Neural progenitor cell (in vitro differentiated cells): Measurements from ENCODE around the gene FAT4. TPM values are rescaled to one million over a fixed set of nuclear protein-coding genes. Genes with fewer than 3 reads are reported as not detected.

Experiments used
- DNase-seq: peaks from one replicate; pipeline ENCODE4 v3.0.0-alpha.2; 2016; ENCODE audit warnings: low spot score
- H2AFZ ChIP-seq: fragments of 200-600 bp; sonication (generic); replicated peaks from 2 replicates; pipeline ENCODE4 v1.6.1; 2016; ENCODE audit warnings: antibody characterized with exemption
- H3F3A ChIP-seq: fragments of 200-600 bp; sonication (generic); 2 replicates; pipeline ENCODE4 v1.6.1; 2016; ENCODE audit warnings: antibody characterized with exemption, low read depth
- H3K27ac ChIP-seq: fragments of 200-600 bp; sonication (generic); 2 replicates; pipeline ENCODE4 v1.5.1; 2016; ENCODE audit warnings: mild to moderate bottlenecking
- H3K27me3 ChIP-seq: fragments of 200-600 bp; sonication (generic); 2 replicates; pipeline ENCODE4 v1.6.1; 2016; ENCODE audit warnings: mild to moderate bottlenecking, moderate library complexity
- H3K36me3 ChIP-seq: fragments of 200-600 bp; sonication (generic); 2 replicates; pipeline ENCODE4 v1.5.1; 2016
- H3K4me1 ChIP-seq: fragments of 200-600 bp; sonication (generic); 2 replicates; pipeline ENCODE4 v1.6.1; 2016; ENCODE audit warnings: mixed run types
- H3K4me2 ChIP-seq: fragments of 200-600 bp; sonication (generic); 2 replicates; pipeline ENCODE4 v1.6.1; 2016
- H3K4me3 ChIP-seq: fragments of 200-600 bp; sonication (generic); 2 replicates; pipeline ENCODE4 v1.5.1; 2016
- H3K79me2 ChIP-seq: fragments of 200-600 bp; sonication (generic); 2 replicates; pipeline ENCODE4 v1.6.1; 2016; ENCODE audit warnings: low read depth
- H3K9ac ChIP-seq: fragments of 200-600 bp; sonication (generic); 2 replicates; pipeline ENCODE4 v1.6.1; 2016
- H3K9me3 ChIP-seq: fragments of 200-600 bp; sonication (generic); 2 replicates; pipeline ENCODE4 v1.5.1; 2016; ENCODE audit warnings: low read depth
- H4K20me1 ChIP-seq: fragments of 200-600 bp; sonication (generic); 2 replicates; pipeline ENCODE4 v1.6.1; 2016; ENCODE audit warnings: low read depth
- H3K27ac Mint-ChIP-seq: 3 replicates; pipeline ENCODE4 v1.8.0; 2021; ENCODE audit warnings: mixed read lengths
- H3K27me3 Mint-ChIP-seq: 2 replicates; pipeline ENCODE4 v1.8.0; 2022; ENCODE audit warnings: low read depth, mild to moderate bottlenecking, inconsistent platforms, moderate library complexity, mixed read lengths; ENCODE audit not compliant: insufficient read depth
- H3K36me3 Mint-ChIP-seq: 3 replicates; pipeline ENCODE4 v1.8.0; 2021; ENCODE audit warnings: mixed read lengths
- H3K4me1 Mint-ChIP-seq: 3 replicates; pipeline ENCODE4 v1.8.0; 2021; ENCODE audit warnings: mixed read lengths
- H3K4me3 Mint-ChIP-seq: 3 replicates; pipeline ENCODE4 v1.8.0; 2021; ENCODE audit warnings: mild to moderate bottlenecking, moderate library complexity, mixed read lengths
- H3K9me3 Mint-ChIP-seq: 3 replicates; pipeline ENCODE4 v1.8.0; 2020; ENCODE audit warnings: mixed read lengths
- EZH2 ChIP-seq: fragments of 200-600 bp; sonication (generic); IDR thresholded peaks from 2 replicates; pipeline ENCODE4 v1.6.1; 2017; ENCODE audit warnings: antibody characterized with exemption, mild to moderate bottlenecking, moderate library complexity
- EZH2phosphoT487 ChIP-seq: fragments of 200-600 bp; sonication (generic); IDR thresholded peaks from 2 replicates; pipeline ENCODE4 v1.6.1; 2017; ENCODE audit warnings: antibody characterized with exemption
- total RNA-seq: library from RNA; depleted of rRNA; stranded (reverse); fragments of >200 nt; gene quantifications from 2 replicates; pipeline ENCODE4 v1.2.3, GENCODE V29; 2015; ENCODE audit warnings: low replicate concordance
- TF ChIP-seq, protein P1 (sequence below): fragments of 200-600 bp; sonication (generic); IDR thresholded peaks from 2 replicates; pipeline ENCODE4 v1.5.1; 2017; ENCODE audit warnings: antibody characterized with exemption, mild to moderate bottlenecking

The FAT4 gene
- total RNA-seq, 1 donor from 2014 or later: 8.5 TPM

DNA sequence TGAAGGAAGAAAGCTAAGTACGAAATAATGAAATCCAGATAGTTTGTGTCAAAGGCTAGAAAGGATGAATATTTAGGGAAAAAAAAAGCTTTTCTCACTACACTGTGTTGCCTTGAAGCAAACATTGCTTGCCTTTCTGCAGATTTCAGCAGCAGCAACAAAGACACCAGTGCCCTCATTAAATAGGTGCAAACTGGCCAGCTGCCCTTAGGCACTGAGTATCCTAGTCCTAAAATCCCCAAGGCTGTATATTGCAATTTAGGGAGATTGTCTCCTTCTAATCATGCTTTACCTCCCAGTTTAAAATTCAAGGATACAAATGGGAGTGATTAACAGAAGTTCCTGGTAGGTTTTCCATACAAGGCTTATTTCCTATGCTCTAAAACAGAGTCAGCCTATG is 8.6 kb upstream of the FAT4 start:
- Histone ChIP-seq H2AFZ (peak overlapping the region; percentile 54), H3K27ac (no peak overlapping the region), H3K4me2 (no peak overlapping the region), H3K9ac (no peak overlapping the region), H4K20me1 (no peaks in the 10 kb centered on the region), H3K4me1 (no peaks in the 10 kb centered on the region), H3K79me2 (no peaks in the 10 kb centered on the region), H3K36me3 (no peaks in the 10 kb centered on the region), H3K4me3 (no peak overlapping the region), H3K27me3 (no peaks in the 10 kb centered on the region), H3K9me3 (no peaks in the 10 kb centered on the region), H3F3A (no peaks in the 10 kb centered on the region)
- Mint-ChIP-seq H3K36me3 (peaks cover 2% of the 10 kb centered on the region), H3K9me3 (peaks cover 9% of the 10 kb centered on the region), H3K27me3 (no peaks in the 10 kb centered on the region), H3K4me1 (no peaks in the 10 kb centered on the region), H3K27ac (no peak overlapping the region), H3K4me3 (no peak overlapping the region)
- TF ChIP-seq EZH2 (no peak), EZH2phosphoT487 (no peak)
- TF ChIP-seq, protein P1, sequence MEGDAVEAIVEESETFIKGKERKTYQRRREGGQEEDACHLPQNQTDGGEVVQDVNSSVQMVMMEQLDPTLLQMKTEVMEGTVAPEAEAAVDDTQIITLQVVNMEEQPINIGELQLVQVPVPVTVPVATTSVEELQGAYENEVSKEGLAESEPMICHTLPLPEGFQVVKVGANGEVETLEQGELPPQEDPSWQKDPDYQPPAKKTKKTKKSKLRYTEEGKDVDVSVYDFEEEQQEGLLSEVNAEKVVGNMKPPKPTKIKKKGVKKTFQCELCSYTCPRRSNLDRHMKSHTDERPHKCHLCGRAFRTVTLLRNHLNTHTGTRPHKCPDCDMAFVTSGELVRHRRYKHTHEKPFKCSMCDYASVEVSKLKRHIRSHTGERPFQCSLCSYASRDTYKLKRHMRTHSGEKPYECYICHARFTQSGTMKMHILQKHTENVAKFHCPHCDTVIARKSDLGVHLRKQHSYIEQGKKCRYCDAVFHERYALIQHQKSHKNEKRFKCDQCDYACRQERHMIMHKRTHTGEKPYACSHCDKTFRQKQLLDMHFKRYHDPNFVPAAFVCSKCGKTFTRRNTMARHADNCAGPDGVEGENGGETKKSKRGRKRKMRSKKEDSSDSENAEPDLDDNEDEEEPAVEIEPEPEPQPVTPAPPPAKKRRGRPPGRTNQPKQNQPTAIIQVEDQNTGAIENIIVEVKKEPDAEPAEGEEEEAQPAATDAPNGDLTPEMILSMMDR: no peak
- DNase-seq: no peak

DNA sequence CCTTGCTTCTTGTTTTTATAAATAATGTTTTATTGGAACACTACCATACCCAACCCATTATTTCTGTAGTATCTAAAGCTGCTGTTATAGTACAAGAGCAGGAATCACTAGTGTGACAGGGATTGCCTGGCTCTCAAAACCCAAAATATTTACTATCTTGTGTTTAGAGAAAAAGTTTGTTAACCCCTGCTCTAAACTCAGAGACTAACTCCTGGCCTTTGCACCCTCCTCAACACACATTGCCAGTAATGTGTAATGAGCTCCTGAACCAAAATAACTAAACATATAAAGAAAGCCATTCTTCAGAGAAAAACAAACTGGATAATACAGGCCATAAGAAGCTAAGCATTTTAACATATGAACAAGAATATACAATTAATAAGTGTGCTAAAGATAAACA is 8.2 kb upstream of the FAT4 start:
- Histone ChIP-seq H3K27me3 (no peaks in the 10 kb centered on the region), H3F3A (no peaks in the 10 kb centered on the region), H3K4me3 (no peak overlapping the region), H3K79me2 (no peaks in the 10 kb centered on the region), H3K27ac (no peak overlapping the region), H3K36me3 (no peaks in the 10 kb centered on the region), H4K20me1 (no peaks in the 10 kb centered on the region), H3K4me1 (no peaks in the 10 kb centered on the region), H3K9ac (no peak overlapping the region), H3K9me3 (no peaks in the 10 kb centered on the region), H3K4me2 (no peak overlapping the region), H2AFZ (peak overlapping the region; percentile 54)
- Mint-ChIP-seq H3K9me3 (peaks cover 9% of the 10 kb centered on the region), H3K4me3 (no peak overlapping the region), H3K27ac (no peak overlapping the region), H3K36me3 (peaks cover 2% of the 10 kb centered on the region), H3K27me3 (no peaks in the 10 kb centered on the region), H3K4me1 (no peaks in the 10 kb centered on the region)
- DNase-seq: no peak
- TF ChIP-seq, protein P1: no peak
- TF ChIP-seq EZH2phosphoT487: no peak
- no peak for TF ChIP-seq EZH2

DNA sequence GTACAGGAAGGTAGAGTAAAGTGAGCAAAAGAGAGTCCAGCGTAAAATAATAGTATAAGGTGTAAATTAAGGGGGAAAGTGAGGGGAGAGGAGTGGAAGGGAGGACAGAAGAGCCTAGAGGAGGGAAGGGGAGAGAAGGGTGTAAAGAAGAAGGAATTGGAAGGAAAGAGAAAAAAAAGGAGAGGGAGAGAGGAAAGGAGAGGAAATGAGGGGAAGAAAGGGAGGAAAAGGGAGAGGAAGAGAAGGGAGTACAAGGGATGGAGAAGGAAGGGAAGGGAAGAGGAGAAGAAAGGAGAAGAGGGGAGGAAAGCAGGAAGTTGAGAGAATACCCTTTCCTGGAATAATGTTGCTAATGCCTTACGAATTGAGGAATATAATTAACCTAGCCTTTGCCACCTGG is 3.3 kb upstream of the FAT4 start:
- no peak overlapping the region for H3K4me3 Mint-ChIP-seq

More for the DNA sequence above, 3.3 kb upstream of the FAT4 start:
- H3K27me3 Mint-ChIP-seq: peaks cover 8% of the 10 kb centered on the region
- Histone ChIP-seq H2AFZ (no peak overlapping the region), H3K27ac (no peak overlapping the region), H3K4me3 (no peak overlapping the region), H3K27me3 (no peaks in the 10 kb centered on the region), H3K4me2 (no peak overlapping the region), H3K36me3 (no peaks in the 10 kb centered on the region), H3F3A (peaks cover 30% of the 10 kb centered on the region), H3K9ac (no peak overlapping the region), H3K79me2 (peaks cover 9% of the 10 kb centered on the region), H4K20me1 (peaks cover 7% of the 10 kb centered on the region), H3K9me3 (no peaks in the 10 kb centered on the region), H3K4me1 (peaks cover 12% of the 10 kb centered on the region)
- H3K36me3 Mint-ChIP-seq: peaks cover 2% of the 10 kb centered on the region
- H3K4me1 Mint-ChIP-seq: peaks cover 11% of the 10 kb centered on the region
- no peak for TF ChIP-seq EZH2
- TF ChIP-seq EZH2phosphoT487: no peak
- TF ChIP-seq, protein P1: no peak
- no peak overlapping the region for H3K27ac Mint-ChIP-seq
- peaks cover 9% of the 10 kb centered on the region for H3K9me3 Mint-ChIP-seq
- no peak for DNase-seq
